Keratinocyte (primary cell): ENCODE results near the gene MVB12A.

Experiments used
- EZH2 ChIP-seq: IDR thresholded peaks from one replicate; pipeline ENCODE4 v1.6.1; 2012; ENCODE audit warnings: inconsistent platforms, mild to moderate bottlenecking, low read length, moderate library complexity
- TF ChIP-seq, protein P1 (sequence below), 3 experiments: IDR thresholded peaks in 1 of 3; conservative IDR thresholded peaks in 1 of 3; optimal IDR thresholded peaks in 1 of 3; 2 replicates in 2 of 3; 3 replicates in 1 of 3; pipeline versions ENCODE3 to v1.5.1; 2011; ENCODE audit warnings: low read length in 3 of 3, mild to moderate bottlenecking in 3 of 3, moderate library complexity in 2 of 3, control low read depth in 1 of 3, inconsistent platforms in 1 of 3; ENCODE audit not compliant: insufficient read depth in 2 of 3; ENCODE audit errors: extremely low read depth in 1 of 3

DNA sequence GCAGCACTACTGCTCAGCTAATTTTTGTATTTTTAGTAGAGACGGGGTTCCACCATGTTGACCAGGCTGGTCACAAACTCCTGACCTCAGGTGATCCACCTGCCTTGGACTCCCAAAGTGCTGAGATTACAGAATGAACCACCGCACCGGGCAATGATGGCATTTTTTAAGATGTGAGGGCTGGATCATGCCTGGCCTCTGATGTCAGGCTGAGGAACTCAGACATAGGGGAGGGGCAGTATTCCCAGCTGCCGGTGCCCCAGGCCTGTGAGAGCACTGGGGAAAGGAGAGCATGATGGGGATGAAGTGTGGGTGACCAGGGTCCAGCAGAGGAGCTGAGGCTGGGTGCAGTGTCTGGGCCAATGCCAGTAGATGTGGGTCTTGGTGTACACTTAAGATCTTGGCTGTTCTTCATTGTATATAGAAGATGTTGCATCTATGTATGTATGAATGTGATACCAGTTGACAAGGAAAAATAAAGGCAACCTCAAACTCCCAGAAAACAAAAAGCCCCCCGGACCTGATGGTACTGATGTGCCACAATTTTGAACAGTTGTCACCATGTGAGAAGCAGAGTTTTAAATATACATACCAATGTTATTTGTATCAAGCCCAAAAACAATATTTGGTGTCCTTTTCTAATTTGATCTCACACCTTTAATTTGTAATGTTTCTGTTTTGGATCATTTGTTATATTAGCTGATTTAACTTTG lies 39.3 kb upstream of the MVB12A start:
- TF ChIP-seq, protein P1, sequence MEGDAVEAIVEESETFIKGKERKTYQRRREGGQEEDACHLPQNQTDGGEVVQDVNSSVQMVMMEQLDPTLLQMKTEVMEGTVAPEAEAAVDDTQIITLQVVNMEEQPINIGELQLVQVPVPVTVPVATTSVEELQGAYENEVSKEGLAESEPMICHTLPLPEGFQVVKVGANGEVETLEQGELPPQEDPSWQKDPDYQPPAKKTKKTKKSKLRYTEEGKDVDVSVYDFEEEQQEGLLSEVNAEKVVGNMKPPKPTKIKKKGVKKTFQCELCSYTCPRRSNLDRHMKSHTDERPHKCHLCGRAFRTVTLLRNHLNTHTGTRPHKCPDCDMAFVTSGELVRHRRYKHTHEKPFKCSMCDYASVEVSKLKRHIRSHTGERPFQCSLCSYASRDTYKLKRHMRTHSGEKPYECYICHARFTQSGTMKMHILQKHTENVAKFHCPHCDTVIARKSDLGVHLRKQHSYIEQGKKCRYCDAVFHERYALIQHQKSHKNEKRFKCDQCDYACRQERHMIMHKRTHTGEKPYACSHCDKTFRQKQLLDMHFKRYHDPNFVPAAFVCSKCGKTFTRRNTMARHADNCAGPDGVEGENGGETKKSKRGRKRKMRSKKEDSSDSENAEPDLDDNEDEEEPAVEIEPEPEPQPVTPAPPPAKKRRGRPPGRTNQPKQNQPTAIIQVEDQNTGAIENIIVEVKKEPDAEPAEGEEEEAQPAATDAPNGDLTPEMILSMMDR (optimal IDR thresholded peaks at IDR 0.05 in 1 of 3, IDR thresholded peaks at IDR 0.05 in 1 of 3, conservative IDR thresholded peaks at IDR 0.05 in 1 of 3; ENCODE audit: extremely low read depth in 1 of 3, insufficient read depth in 2 of 3, low read length in 3 of 3) = no peak
- no peak for TF ChIP-seq EZH2
